ENCODE results near the gene FBXO30.

FBXO30 gene

GRCh38 chr6:145808239-145808638 is 6.4 kb downstream of the FBXO30 start:
- H3K27ac ChIP-seq: no peak overlapping the region
- TF ChIP-seq CTCF (conservative IDR thresholded peaks at IDR 0.05): no peak
- TF ChIP-seq ZFX (IDR thresholded peaks at IDR 0.05): no peak

- no peak for TF ChIP-seq CTCF (conservative IDR thresholded peaks at IDR 0.05)
- no peak for TF ChIP-seq ZFX (IDR thresholded peaks at IDR 0.05)
- H3K27ac ChIP-seq: no peak overlapping the region
Measured at GRCh38 chr6:145802141-145802540, 12.5 kb downstream of the FBXO30 start.

- no peak overlapping the region for H3K27ac ChIP-seq
- no peak for TF ChIP-seq CTCF (conservative IDR thresholded peaks at IDR 0.05)
Measured at GRCh38 chr6:145801021-145801420, 13.6 kb downstream of the FBXO30 start.

GRCh38 chr6:145798530-145798929 is 16.1 kb downstream of the FBXO30 start:
- TF ChIP-seq CTCF (conservative IDR thresholded peaks at IDR 0.05): no peak
- no peak for TF ChIP-seq ZFX (IDR thresholded peaks at IDR 0.05)
- no peak overlapping the region for H3K27ac ChIP-seq

- TF ChIP-seq ZFX (IDR thresholded peaks at IDR 0.05): no peak
- H3K27ac ChIP-seq: no peak overlapping the region
Measured at GRCh38 chr6:145789443-145789842, 25.2 kb downstream of the FBXO30 start.

- no peak overlapping the region for H3K27ac ChIP-seq
- TF ChIP-seq ZFX (IDR thresholded peaks at IDR 0.05): no peak
- TF ChIP-seq CTCF (conservative IDR thresholded peaks at IDR 0.05): no peak
Measured at GRCh38 chr6:145787688-145788087, 26.9 kb downstream of the FBXO30 start.

GRCh38 chr6:145784683-145785082 is 29.9 kb downstream of the FBXO30 start:
- no peak overlapping the region for H3K27ac ChIP-seq
- TF ChIP-seq CTCF (conservative IDR thresholded peaks at IDR 0.05): no peak
- no peak for TF ChIP-seq ZFX (IDR thresholded peaks at IDR 0.05)

- H3K27ac ChIP-seq: no peak overlapping the region
- TF ChIP-seq ZFX (IDR thresholded peaks at IDR 0.05): no peak
Measured at GRCh38 chr6:145783796-145784195, 30.8 kb downstream of the FBXO30 start.

- TF ChIP-seq ZFX (IDR thresholded peaks at IDR 0.05): no peak
- no peak for TF ChIP-seq CTCF (conservative IDR thresholded peaks at IDR 0.05)
- H3K27ac ChIP-seq: no peak overlapping the region
Measured at GRCh38 chr6:145772846-145773245, 41.7 kb downstream of the FBXO30 start.

Data from C4-2B (cell line).